Measurements from ENCODE around the gene PKDREJ.

PKDREJ gene

GRCh38 chr22:46262449-46263215 is 511 bp downstream of the PKDREJ start:
- DNase-seq = no peak

GRCh38 chr22:46260038-46260437 is 3.1 kb downstream of the PKDREJ start:
- no peak for DNase-seq

DNA sequence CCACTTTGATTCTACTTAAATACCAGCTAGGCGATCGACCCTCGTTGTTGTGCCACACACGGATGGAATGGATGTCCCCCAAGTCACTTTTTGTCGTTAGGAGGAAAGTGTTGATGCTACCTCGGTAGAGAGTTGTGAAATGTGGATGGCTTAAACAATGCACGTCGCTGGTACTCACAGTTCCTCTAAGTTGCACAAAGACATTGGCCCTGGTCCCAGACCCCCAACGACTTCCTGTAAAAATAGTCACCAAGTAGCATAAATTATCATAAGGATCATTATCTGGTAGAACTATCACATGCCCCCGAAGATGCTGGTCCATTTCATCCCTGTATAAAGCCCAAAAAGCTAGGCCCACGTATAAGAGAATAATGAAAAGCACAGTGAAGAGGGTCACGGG is 3.8 kb downstream of the PKDREJ start:
- DNase-seq = no peak

DNA sequence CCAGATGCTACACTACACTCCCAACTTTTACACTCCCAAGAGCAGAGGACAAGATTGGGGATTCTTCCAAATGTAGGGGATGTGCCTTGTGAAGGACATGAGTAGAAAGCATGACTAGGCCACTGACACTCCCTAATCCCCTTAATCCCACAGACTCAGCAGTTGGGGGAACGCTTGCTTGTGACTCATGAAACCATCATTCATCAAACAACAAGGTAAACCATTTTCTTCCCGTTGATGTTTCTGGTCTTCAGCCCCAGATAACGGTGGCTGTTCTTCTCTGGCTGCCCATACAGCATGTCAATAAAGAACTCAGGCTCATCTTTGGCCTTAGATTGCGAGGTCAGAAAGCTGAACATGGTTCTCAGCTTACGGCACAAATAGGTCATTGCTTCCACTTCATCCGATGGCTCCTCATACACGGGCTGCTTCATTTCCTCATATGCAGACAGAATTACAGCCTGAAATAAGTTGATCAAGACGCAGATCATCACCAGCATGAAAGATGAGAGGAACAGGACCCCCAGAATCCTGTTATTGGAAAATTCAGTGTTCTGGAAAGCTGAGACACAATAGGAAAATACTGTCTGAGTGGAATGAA is 6.7 kb downstream of the PKDREJ start:
- no peak for DNase-seq

DNA sequence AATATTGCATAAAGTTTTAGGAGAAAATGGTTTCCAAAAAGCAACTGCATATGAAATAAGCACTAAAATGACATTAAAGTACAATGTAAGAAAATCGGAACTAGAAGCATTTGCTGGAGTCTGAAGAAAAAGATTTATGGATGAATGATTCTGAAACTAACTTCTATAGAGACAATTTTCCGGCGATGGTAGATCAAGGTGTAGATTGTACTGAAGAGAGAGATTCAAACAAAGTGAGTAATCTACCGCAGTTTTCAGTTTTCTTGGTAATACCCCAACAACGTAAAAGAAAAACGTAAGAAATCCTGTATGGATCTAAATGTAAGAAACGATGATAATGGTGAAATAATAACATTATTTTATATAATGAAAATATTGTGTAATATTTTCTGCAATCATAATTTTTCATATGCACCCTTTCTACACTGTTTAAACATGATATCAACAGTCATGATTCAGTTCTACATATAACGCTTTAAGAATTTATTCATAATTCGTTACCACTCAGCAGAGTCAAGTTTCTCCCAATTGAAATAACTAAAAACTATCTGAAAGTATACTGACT is 11.2 kb downstream of the PKDREJ start:
- no peak for DNase-seq

DNA sequence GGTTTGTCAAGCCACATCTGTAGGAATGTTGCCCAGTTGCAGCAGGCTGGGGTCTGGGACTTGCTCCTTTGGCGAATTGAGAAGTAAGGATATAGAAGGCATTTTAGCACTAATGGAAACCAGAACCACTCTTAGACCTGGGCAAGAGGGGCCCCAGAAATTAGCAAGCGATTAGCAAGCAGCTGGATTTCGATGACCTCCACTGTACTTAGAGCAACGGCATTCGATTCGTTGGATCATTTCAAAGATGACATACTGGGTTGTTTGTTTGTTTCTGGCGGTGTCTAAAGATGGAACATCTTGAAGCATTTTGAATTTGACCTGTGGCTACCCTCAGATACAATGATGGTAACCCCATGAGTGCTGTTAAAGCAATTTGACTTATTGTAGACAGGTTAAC is 11.9 kb downstream of the PKDREJ start:
- no peak for DNase-seq

- no peak for DNase-seq
These were observed 12.4 kb downstream of the PKDREJ start for GRCh38 chr22:46250783-46251125.

GRCh38 chr22:46250035-46250782 is 12.9 kb downstream of the PKDREJ start, which contains the start of gene CDPF1:
TSS of gene CDPF1 (minus strand) at chr22:46250293. CDS start at chr22:46248284, 2,009 bp downstream.
- peak; percentile 57 for DNase-seq

DNA sequence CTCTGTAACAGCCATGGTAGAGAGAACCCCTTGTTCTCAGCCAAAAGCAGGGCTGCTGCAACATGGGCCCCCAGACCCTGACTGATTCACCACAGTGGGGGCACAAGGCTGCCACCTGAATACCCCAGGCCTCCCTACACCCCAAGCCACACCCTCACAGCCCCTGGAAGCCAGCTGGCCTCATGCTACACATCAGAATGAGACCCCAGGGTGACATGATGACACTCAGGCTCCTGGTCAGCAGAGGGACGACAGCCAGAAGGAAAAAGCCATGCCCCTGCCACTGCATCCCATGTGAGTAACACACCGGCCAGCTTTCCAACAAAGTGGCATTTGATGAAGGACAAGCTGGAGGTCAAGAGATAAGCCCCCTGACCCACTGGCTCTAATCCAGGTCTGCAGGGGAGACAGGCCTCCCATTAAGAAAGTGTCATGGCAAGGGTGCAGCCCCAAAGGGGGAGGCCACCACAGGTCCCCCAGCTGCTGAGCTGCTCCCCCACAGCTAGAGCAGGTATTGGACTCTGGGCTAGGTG is 15.6 kb downstream of the PKDREJ start:
- no peak for DNase-seq

GRCh38 chr22:46246178-46246577 is 17.0 kb downstream of the PKDREJ start:
- no peak for DNase-seq

- DNase-seq = no peak
These were observed 17.6 kb downstream of the PKDREJ start for GRCh38 chr22:46245511-46245910.

GRCh38 chr22:46244771-46245170 is 18.4 kb downstream of the PKDREJ start:
- DNase-seq = no peak

DNA sequence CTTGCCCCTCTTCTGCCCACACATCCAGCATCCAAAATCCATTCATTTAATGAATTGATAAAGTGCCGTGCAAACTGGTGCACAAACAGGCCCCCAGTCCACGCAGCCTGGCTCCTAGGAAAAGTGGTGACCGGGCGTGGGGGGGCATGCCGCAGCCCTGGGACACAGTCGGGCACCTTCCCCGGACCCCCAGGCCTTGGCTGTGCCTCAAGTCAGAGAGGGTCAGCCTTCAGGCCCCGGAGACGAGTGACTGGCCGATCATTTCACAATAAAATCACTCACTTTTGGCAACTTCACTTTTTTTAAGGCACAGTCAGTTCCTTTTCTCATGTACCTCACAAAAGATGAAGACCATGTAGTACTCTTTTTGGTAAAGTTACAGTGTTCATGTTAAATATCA is 21.1 kb downstream of the PKDREJ start:
- no peak for DNase-seq

GRCh38 chr22:46241396-46242007 is 21.6 kb downstream of the PKDREJ start:
- DNase-seq = no peak

DNA sequence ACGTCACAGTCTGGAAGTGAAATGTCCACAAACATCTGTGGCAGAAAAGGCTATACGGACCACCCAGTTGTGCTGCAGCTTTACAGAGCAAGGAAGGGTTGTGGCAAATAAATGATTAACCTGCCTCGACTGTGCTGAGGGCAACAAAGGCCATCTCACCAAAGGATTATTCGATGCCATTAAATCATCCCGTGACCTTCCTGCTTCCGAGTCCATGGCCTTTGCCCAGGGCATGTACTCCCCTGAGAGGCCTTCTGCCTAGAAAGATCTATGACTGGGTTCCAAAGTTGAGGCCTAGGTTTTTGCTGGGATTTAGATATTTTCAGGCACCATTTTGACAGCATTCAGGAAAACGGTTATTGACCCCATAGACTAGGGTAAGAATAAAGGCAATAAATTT is 22.2 kb downstream of the PKDREJ start:
- DNase-seq = no peak

GRCh38 chr22:46240506-46240905 is 22.6 kb downstream of the PKDREJ start:
- DNase-seq = no peak

GRCh38 chr22:46240073-46240472 is 23.1 kb downstream of the PKDREJ start:
- no peak for DNase-seq

DNA sequence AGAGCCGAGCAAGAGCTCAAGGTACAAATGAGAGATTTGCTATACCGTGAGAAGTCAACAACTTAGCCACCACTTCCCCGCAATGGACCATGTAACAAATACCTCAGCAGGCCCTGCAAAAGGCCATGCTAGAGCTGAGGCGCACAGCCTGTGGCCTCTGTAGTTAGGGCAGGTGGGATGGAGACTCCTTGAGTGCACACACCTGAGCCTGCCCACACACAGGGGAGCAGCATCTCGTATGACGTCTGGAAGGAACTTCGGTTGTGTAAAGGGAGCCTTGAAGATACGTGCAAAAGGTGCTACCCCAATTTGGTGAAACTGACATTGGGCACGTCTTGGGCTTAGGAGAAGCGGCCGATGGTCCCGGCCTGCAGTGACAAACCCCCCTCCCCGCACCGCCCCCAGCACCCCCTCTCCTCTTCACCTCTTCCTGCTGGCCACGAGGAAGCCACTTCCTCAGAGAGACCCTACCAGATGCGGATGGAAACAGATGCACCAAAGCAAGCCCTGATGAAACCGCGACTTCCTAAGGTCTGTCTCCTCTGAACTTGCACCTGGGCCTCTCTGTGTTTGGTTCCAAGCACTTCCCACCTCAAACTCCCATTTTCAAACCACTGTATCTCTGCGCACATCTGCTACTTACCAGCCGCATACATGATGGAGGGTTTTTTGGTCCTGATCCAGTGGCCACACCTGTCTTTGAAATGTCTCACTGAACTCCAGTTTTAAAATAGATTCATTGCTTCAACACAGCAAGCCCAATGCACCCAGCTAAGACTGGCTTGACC is 23.7 kb downstream of the PKDREJ start:
- no peak for DNase-seq

GRCh38 chr22:46238541-46238940 is 24.6 kb downstream of the PKDREJ start:
- DNase-seq = no peak

DNA sequence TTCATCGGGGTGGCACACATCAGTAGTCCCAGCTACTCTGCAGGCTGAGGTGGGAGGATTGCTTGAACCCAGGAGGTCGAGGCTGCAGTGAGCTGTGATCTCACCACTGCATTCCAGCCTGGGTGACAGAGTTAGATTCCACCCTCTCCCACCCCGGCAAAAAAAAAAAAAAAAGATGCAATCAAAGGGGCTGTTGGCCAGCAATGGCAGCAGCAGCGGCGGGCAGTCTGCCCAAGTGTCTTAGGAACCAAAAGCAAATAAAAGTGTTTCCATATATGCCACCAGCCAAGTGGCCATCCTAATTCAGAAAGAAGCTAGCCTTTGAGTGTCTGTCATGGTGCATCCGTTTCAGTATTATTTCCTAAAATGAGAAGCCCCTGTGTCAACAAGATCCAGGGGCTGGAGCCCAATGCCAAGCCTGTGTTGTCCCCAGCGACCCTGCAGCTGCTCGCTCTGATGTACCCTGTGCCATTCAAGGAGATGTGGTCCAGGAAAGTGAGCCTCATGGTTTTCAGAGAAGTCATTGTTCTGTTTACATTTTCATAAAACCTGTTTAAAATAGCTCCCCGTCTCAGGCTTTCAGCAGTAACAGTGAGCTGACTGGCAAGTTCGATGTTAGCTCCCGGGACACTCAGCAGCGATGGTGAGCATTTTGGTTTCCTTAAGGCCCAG is 25.6 kb downstream of the PKDREJ start:
- DNase-seq = no peak

- DNase-seq = no peak
These were observed 28.2 kb downstream of the PKDREJ start for GRCh38 chr22:46234969-46235368.

- peak; percentile 59 for DNase-seq
These were observed 29.9 kb downstream of the PKDREJ start for GRCh38 chr22:46233231-46233630.
